Measurements from ENCODE around the gene PEAK1.

Gene PEAK1

GRCh38 chr15:77076323-77076915, 343.5 kb downstream of the PEAK1 start:
- no peak for DNase-seq

GRCh38 chr15:77075528-77075927, 344.4 kb downstream of the PEAK1 start:
- DNase-seq = no peak

- no peak for DNase-seq
These were observed 345.6 kb downstream of the PEAK1 start for GRCh38 chr15:77074350-77074749.

- DNase-seq = no peak
These were observed 348.3 kb downstream of the PEAK1 start for GRCh38 chr15:77071305-77072223.

- DNase-seq = peak; percentile 89
These were observed 349.2 kb downstream of the PEAK1 start, which contains the start of gene TSPAN3 for GRCh38 chr15:77070495-77071304. TSS of gene TSPAN3 (minus strand) at chr15:77071109. CDS start at chr15:77070954, 155 bp downstream.

- no peak for DNase-seq
These were observed 349.8 kb downstream of the PEAK1 start for GRCh38 chr15:77070180-77070494.

GRCh38 chr15:77069521-77070121, 350.3 kb downstream of the PEAK1 start:
- no peak for DNase-seq

GRCh38 chr15:77068633-77069032, 351.3 kb downstream of the PEAK1 start:
- DNase-seq = no peak

GRCh38 chr15:77067691-77068367, 352.1 kb downstream of the PEAK1 start:
- no peak for DNase-seq

GRCh38 chr15:77066971-77067690, 352.8 kb downstream of the PEAK1 start:
- DNase-seq = no peak

- no peak for DNase-seq
These were observed 355.2 kb downstream of the PEAK1 start for GRCh38 chr15:77064539-77065308.

- DNase-seq = no peak
These were observed 355.8 kb downstream of the PEAK1 start for GRCh38 chr15:77064063-77064462.

GRCh38 chr15:77063249-77063648, 356.7 kb downstream of the PEAK1 start:
- no peak for DNase-seq

GRCh38 chr15:77060546-77060945, 359.4 kb downstream of the PEAK1 start:
- no peak for DNase-seq

GRCh38 chr15:77059786-77060361, 360.0 kb downstream of the PEAK1 start:
- no peak for DNase-seq

GRCh38 chr15:77058468-77058867, 361.4 kb downstream of the PEAK1 start:
- no peak for DNase-seq

GRCh38 chr15:77057685-77058084, 362.2 kb downstream of the PEAK1 start:
- DNase-seq = no peak

GRCh38 chr15:77057072-77057471, 362.8 kb downstream of the PEAK1 start:
- no peak for DNase-seq

- no peak for DNase-seq
These were observed 366.2 kb downstream of the PEAK1 start for GRCh38 chr15:77053709-77054108.

GRCh38 chr15:77052556-77052955, 367.3 kb downstream of the PEAK1 start:
- no peak for DNase-seq
